Liver (tissue), 9 donors: Measurements from ENCODE around the gene FSD1L. TPM values are rescaled to one million over a fixed set of nuclear protein-coding genes. Genes with fewer than 3 reads are reported as not detected.

Experiments
- DNase-seq: peaks from one replicate; pipeline ENCODE4 v3.0.0-alpha.2; 2017; ENCODE audit warnings: low spot score
- H3K27ac ChIP-seq, 2 donors: one replicate each; pipeline ENCODE4 v1.7.0; 2013; ENCODE audit warnings: inconsistent platforms in 2 of 2, low read length in 2 of 2, control low read depth in 1 of 2, low read depth in 1 of 2, mild to moderate bottlenecking in 1 of 2
- H3K27me3 ChIP-seq, 4 donors: one replicate each; pipeline versions ENCODE4 v1.6.1 to v1.7.0; 2013; ENCODE audit warnings: low read length in 3 of 4, inconsistent platforms in 1 of 4, mild to moderate bottlenecking in 1 of 4, moderate library complexity in 1 of 4; ENCODE audit not compliant: control insufficient read depth in 4 of 4, insufficient read depth in 4 of 4
- H3K36me3 ChIP-seq, 4 donors: one replicate each; pipeline versions ENCODE4 v1.6.1 to v1.7.0; 2013; ENCODE audit warnings: low read length in 3 of 4, mild to moderate bottlenecking in 3 of 4, low read depth in 1 of 4, moderate library complexity in 1 of 4; ENCODE audit not compliant: control insufficient read depth in 4 of 4, insufficient read depth in 3 of 4
- H3K4me1 ChIP-seq, 4 donors: one replicate each; pipeline versions ENCODE4 v1.6.1 to v1.7.0; 2013; ENCODE audit warnings: low read length in 3 of 4, mild to moderate bottlenecking in 3 of 4, moderate library complexity in 1 of 4; ENCODE audit not compliant: control insufficient read depth in 4 of 4, insufficient read depth in 4 of 4
- H3K4me3 ChIP-seq, 3 donors: one replicate each; pipeline versions ENCODE4 v1.6.1 to v1.7.0; 2013; ENCODE audit warnings: low read length in 3 of 3, control low read depth in 1 of 3, low read depth in 1 of 3, mild to moderate bottlenecking in 1 of 3
- H3K9ac ChIP-seq, 2 donors: one replicate each; pipeline ENCODE4 v1.7.0; 2013; ENCODE audit warnings: low read length in 2 of 2, mild to moderate bottlenecking in 2 of 2, moderate library complexity in 2 of 2, control low read depth in 1 of 2, low read depth in 1 of 2
- H3K9me3 ChIP-seq, 4 donors: one replicate each; pipeline versions ENCODE4 v1.6.1 to v1.7.0; 2013; ENCODE audit warnings: low read length in 3 of 4; ENCODE audit not compliant: control insufficient read depth in 4 of 4
- EGR1 ChIP-seq, 2 donors: IDR thresholded peaks; 2 replicates each; pipeline ENCODE4 v1.6.1; 2016 to 2018; ENCODE audit warnings: antibody characterized with exemption in 2 of 2, low read depth in 2 of 2
- FOXA1 ChIP-seq: IDR thresholded peaks from 2 replicates; pipeline ENCODE4 v1.6.1; 2016; ENCODE audit warnings: antibody characterized with exemption
- FOXA2 ChIP-seq: IDR thresholded peaks from 2 replicates; pipeline ENCODE4 v1.6.1; 2016; ENCODE audit warnings: antibody characterized with exemption
- GABPA ChIP-seq, 2 donors: IDR thresholded peaks in 1 of 2; conservative IDR thresholded peaks in 1 of 2; 2 replicates each; pipeline ENCODE4 v1.6.1; 2016; ENCODE audit warnings: antibody characterized with exemption in 2 of 2, mild to moderate bottlenecking in 1 of 2, moderate library complexity in 1 of 2
- HNF4A ChIP-seq, 2 donors: conservative IDR thresholded peaks; 2 replicates each; pipeline ENCODE4 v1.6.1; 2016; ENCODE audit warnings: antibody characterized with exemption in 2 of 2, mild to moderate bottlenecking in 2 of 2
- HNF4G ChIP-seq: IDR thresholded peaks from 2 replicates; pipeline ENCODE4 v1.6.1; 2016; ENCODE audit warnings: antibody characterized with exemption
- JUND ChIP-seq, 2 donors: IDR thresholded peaks; 2 replicates each; pipeline ENCODE4 v1.6.1; 2016; ENCODE audit warnings: antibody characterized with exemption in 2 of 2
- NR2F2 ChIP-seq: IDR thresholded peaks from 2 replicates; pipeline ENCODE4 v1.6.1; 2016; ENCODE audit warnings: antibody characterized with exemption
- RAD21 ChIP-seq, 2 donors: IDR thresholded peaks; 2 replicates each; pipeline ENCODE4 v1.6.1; 2016; ENCODE audit warnings: antibody characterized with exemption in 2 of 2, mild to moderate bottlenecking in 2 of 2
- RXRA ChIP-seq, 2 donors: IDR thresholded peaks; 2 replicates each; pipeline ENCODE4 v1.6.1; 2017 to 2018; ENCODE audit warnings: antibody characterized with exemption in 2 of 2, mild to moderate bottlenecking in 1 of 2
- SP1 ChIP-seq: IDR thresholded peaks from 2 replicates; pipeline ENCODE4 v1.6.1; 2018; ENCODE audit warnings: antibody characterized with exemption, mild to moderate bottlenecking
- TAF1 ChIP-seq: conservative IDR thresholded peaks from 2 replicates; pipeline ENCODE4 v1.6.1; 2016; ENCODE audit warnings: antibody characterized with exemption, mild to moderate bottlenecking
- YY1 ChIP-seq: IDR thresholded peaks from 2 replicates; pipeline ENCODE4 v1.6.1; 2016; ENCODE audit warnings: antibody characterized with exemption, mild to moderate bottlenecking
- WGBS: extraction: QIAGEN DNeasy Blood & Tissue Kit; methylation state at CpG from one replicate; pipeline ENCODE4 v1.1.7; 2013; 5-methylcytosine and 5-hydroxymethylcytosine counted together
- polyA plus RNA-seq, 2 donors: library from polyadenylated mRNA; stranded (reverse) in 1 of 2; unstranded in 1 of 2; fragments of 200-250 nt in 1 of 2; fragments of >200 nt in 1 of 2; fragmentation: Nextera tagmentation in 1 of 2; extraction: Ambion mirVana in 1 of 2; gene quantifications; one replicate each; pipeline versions ENCODE4 v1.2.1 to v1.2.3, GENCODE V29; 2013 to 2015
- total RNA-seq, 2 donors: library from RNA; depleted of rRNA; stranded (reverse); fragments of >200 nt; gene quantifications; one replicate each; pipeline ENCODE4 v1.2.3, GENCODE V29; 2014
- TF ChIP-seq, protein P1 (sequence below): IDR thresholded peaks from 2 replicates; pipeline ENCODE4 v1.6.1; 2016; ENCODE audit warnings: antibody characterized with exemption, mild to moderate bottlenecking
- TF ChIP-seq, protein P2 (sequence below): IDR thresholded peaks from 2 replicates; pipeline ENCODE4 v1.6.1; 2016; ENCODE audit warnings: antibody characterized with exemption
- TF ChIP-seq, protein P3 (sequence below): fragments of 150-350 bp; IDR thresholded peaks from 2 replicates; pipeline ENCODE4 v1.5.1; 2017; ENCODE audit warnings: improper control_type of control experiment, low read depth, low read length; ENCODE audit not compliant: missing input control
- TF ChIP-seq, protein P4 (sequence below): IDR thresholded peaks from 2 replicates; pipeline ENCODE4 v1.6.1; 2016; ENCODE audit warnings: antibody characterized with exemption
- TF ChIP-seq, protein P5 (sequence below): IDR thresholded peaks from 2 replicates; pipeline ENCODE4 v1.6.1; 2016; ENCODE audit warnings: antibody characterized with exemption
- donor health status: healthy.
- donor health status: healthy.
- donor health status: healthy.
- donor health status: healthy.
- donor health status: healthy.

The FSD1L gene
- total and polyA plus RNA-seq, 4 donors: 0.38 to 3.6 (median 1.9) TPM

DNA sequence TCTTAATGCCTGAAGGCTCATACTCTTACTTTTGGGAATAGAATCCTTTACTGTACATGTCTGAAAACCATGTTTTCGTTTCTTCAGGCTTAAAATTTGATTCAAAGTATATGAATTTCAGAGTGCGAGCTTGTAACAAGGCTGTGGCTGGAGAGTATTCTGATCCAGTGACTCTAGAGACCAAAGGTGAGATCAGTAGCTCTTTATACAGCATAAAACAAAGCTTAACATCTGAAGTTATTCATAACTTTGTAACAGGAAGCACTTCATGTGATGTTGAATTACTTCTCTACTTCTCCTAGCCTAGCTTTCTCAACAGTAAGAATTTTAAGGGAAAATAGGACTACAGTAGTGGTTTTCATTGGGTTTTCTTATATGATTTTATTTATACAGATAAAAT lies 60.7 kb downstream of the FSD1L start:
- Histone ChIP-seq H3K4me1 (no peaks in the 10 kb centered on the region), H3K36me3 (no peaks in the 10 kb centered on the region), H3K9ac (no peak overlapping the region), H3K9me3 (no peaks in the 10 kb centered on the region), H3K27ac (no peak overlapping the region), H3K4me3 (no peak overlapping the region), H3K27me3 (no peaks in the 10 kb centered on the region)
- WGBS: 97% methylated on average over 2 of the region's 2 CpGs
- TF ChIP-seq, protein P1, sequence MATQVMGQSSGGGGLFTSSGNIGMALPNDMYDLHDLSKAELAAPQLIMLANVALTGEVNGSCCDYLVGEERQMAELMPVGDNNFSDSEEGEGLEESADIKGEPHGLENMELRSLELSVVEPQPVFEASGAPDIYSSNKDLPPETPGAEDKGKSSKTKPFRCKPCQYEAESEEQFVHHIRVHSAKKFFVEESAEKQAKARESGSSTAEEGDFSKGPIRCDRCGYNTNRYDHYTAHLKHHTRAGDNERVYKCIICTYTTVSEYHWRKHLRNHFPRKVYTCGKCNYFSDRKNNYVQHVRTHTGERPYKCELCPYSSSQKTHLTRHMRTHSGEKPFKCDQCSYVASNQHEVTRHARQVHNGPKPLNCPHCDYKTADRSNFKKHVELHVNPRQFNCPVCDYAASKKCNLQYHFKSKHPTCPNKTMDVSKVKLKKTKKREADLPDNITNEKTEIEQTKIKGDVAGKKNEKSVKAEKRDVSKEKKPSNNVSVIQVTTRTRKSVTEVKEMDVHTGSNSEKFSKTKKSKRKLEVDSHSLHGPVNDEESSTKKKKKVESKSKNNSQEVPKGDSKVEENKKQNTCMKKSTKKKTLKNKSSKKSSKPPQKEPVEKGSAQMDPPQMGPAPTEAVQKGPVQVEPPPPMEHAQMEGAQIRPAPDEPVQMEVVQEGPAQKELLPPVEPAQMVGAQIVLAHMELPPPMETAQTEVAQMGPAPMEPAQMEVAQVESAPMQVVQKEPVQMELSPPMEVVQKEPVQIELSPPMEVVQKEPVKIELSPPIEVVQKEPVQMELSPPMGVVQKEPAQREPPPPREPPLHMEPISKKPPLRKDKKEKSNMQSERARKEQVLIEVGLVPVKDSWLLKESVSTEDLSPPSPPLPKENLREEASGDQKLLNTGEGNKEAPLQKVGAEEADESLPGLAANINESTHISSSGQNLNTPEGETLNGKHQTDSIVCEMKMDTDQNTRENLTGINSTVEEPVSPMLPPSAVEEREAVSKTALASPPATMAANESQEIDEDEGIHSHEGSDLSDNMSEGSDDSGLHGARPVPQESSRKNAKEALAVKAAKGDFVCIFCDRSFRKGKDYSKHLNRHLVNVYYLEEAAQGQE: no peak
- TF ChIP-seq, protein P2, sequence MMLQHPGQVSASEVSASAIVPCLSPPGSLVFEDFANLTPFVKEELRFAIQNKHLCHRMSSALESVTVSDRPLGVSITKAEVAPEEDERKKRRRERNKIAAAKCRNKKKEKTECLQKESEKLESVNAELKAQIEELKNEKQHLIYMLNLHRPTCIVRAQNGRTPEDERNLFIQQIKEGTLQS: no peak
- TF ChIP-seq NR2F2: no peak
- TF ChIP-seq, protein P3, sequence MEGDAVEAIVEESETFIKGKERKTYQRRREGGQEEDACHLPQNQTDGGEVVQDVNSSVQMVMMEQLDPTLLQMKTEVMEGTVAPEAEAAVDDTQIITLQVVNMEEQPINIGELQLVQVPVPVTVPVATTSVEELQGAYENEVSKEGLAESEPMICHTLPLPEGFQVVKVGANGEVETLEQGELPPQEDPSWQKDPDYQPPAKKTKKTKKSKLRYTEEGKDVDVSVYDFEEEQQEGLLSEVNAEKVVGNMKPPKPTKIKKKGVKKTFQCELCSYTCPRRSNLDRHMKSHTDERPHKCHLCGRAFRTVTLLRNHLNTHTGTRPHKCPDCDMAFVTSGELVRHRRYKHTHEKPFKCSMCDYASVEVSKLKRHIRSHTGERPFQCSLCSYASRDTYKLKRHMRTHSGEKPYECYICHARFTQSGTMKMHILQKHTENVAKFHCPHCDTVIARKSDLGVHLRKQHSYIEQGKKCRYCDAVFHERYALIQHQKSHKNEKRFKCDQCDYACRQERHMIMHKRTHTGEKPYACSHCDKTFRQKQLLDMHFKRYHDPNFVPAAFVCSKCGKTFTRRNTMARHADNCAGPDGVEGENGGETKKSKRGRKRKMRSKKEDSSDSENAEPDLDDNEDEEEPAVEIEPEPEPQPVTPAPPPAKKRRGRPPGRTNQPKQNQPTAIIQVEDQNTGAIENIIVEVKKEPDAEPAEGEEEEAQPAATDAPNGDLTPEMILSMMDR: no peak
- TF ChIP-seq RAD21 (IDR thresholded peaks at IDR 0.05): no peak
- no peak for TF ChIP-seq JUND (IDR thresholded peaks at IDR 0.05)
- TF ChIP-seq RXRA (IDR thresholded peaks at IDR 0.05): no peak
- no peak for TF ChIP-seq HNF4A (conservative IDR thresholded peaks at IDR 0.05)
- no peak for TF ChIP-seq FOXA1
- no peak for TF ChIP-seq YY1
- DNase-seq: no peak

DNA sequence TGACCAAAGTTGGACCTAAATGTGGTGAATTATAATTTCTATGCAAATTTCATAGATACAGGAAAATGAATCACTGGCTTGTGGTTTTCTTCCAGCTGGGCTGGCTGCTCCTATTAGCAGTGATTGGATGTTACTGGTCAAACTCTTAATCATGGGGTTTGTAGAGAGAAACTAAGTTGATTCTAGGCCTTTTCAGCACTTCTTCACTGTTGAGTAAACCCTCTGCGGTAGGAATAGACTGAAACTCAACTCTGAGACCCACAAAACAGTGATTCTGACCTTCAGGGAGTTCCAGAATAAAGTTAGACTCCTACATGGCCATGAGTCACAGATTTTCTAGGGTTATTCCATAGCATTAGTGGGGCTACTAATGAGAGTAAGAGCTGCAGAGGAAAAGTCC lies 62.2 kb downstream of the FSD1L start:
- WGBS: 91% methylated on average over 1 of the region's 1 CpG
- H3K9me3 ChIP-seq: no peaks in the 10 kb centered on the region
- no peaks in the 10 kb centered on the region for H3K27me3 ChIP-seq

More for the DNA sequence above, 62.2 kb downstream of the FSD1L start:
- no peak overlapping the region for H3K9ac ChIP-seq
- no peaks in the 10 kb centered on the region for H3K4me1 ChIP-seq
- no peaks in the 10 kb centered on the region for H3K36me3 ChIP-seq
- DNase-seq: no peak
- H3K27ac ChIP-seq: no peak overlapping the region
- TF ChIP-seq GABPA (IDR thresholded peaks at IDR 0.05 in 1 of 2, conservative IDR thresholded peaks at IDR 0.05 in 1 of 2): no peak
- TF ChIP-seq, protein P4, sequence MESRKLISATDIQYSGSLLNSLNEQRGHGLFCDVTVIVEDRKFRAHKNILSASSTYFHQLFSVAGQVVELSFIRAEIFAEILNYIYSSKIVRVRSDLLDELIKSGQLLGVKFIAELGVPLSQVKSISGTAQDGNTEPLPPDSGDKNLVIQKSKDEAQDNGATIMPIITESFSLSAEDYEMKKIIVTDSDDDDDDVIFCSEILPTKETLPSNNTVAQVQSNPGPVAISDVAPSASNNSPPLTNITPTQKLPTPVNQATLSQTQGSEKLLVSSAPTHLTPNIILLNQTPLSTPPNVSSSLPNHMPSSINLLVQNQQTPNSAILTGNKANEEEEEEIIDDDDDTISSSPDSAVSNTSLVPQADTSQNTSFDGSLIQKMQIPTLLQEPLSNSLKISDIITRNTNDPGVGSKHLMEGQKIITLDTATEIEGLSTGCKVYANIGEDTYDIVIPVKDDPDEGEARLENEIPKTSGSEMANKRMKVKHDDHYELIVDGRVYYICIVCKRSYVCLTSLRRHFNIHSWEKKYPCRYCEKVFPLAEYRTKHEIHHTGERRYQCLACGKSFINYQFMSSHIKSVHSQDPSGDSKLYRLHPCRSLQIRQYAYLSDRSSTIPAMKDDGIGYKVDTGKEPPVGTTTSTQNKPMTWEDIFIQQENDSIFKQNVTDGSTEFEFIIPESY: no peak
- TF ChIP-seq TAF1: no peak
- no peak for TF ChIP-seq SP1
- TF ChIP-seq EGR1 (IDR thresholded peaks at IDR 0.05; ENCODE audit: low read depth in 2 of 2): no peak
- TF ChIP-seq FOXA2: no peak
- TF ChIP-seq RAD21 (IDR thresholded peaks at IDR 0.05): no peak
- no peak for TF ChIP-seq HNF4A (conservative IDR thresholded peaks at IDR 0.05)
- TF ChIP-seq, protein P2: no peak
- TF ChIP-seq HNF4G: no peak
- TF ChIP-seq, protein P5, sequence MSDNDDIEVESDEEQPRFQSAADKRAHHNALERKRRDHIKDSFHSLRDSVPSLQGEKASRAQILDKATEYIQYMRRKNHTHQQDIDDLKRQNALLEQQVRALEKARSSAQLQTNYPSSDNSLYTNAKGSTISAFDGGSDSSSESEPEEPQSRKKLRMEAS: no peak
- no peak for TF ChIP-seq JUND (IDR thresholded peaks at IDR 0.05)
- no peak for TF ChIP-seq RXRA (IDR thresholded peaks at IDR 0.05)
- no peak for TF ChIP-seq FOXA1
- TF ChIP-seq, protein P1: no peak
- TF ChIP-seq NR2F2: no peak
- TF ChIP-seq, protein P3: no peak
- no peak overlapping the region for H3K4me3 ChIP-seq
